Measurements from ENCODE around the gene MAPRE2. TPM values are rescaled to one million over a fixed set of nuclear protein-coding genes. Genes with fewer than 3 reads are reported as not detected.

The MAPRE2 gene
- polyA plus RNA-seq, 1 donor from 2014 or later: 58.9 TPM

GRCh38 chr18:35086704-35087103, 45.5 kb downstream of the MAPRE2 start:
- Histone ChIP-seq H4K20me1 (ENCODE audit: insufficient read depth) (peaks cover 4% of the 10 kb centered on the region), H3K9ac (ENCODE audit: low read length) (no peak overlapping the region), H3K27ac (ENCODE audit: low read length) (no peak overlapping the region)

GRCh38 chr18:35087726-35088125, 46.5 kb downstream of the MAPRE2 start:
- no peak overlapping the region for H3K4me2 ChIP-seq (ENCODE audit: low read length)
- H3K9ac ChIP-seq (ENCODE audit: low read length): no peak overlapping the region
- peaks cover 7% of the 10 kb centered on the region for H3K79me2 ChIP-seq (replicated peaks; ENCODE audit: insufficient read depth, low read length)
- H4K20me1 ChIP-seq (ENCODE audit: insufficient read depth): peaks cover 4% of the 10 kb centered on the region
- no peak overlapping the region for H3K27ac ChIP-seq (ENCODE audit: low read length)
- H3F3A ChIP-seq (ENCODE audit: insufficient read depth, low read length, poor library complexity, severe bottlenecking): no peaks in the 10 kb centered on the region
- no peak overlapping the region for H2AFZ ChIP-seq (ENCODE audit: low read depth, low read length)
- no peaks in the 10 kb centered on the region for H3K9me2 ChIP-seq (ENCODE audit: insufficient read depth, low read length)
- no peaks in the 10 kb centered on the region for H3K9me3 ChIP-seq (ENCODE audit: low read length)
- no peaks in the 10 kb centered on the region for H3K27me3 ChIP-seq (ENCODE audit: insufficient read depth, low read depth, low read length)
- no peak overlapping the region for H3K4me3 ChIP-seq (ENCODE audit: low read length)
- H3K36me3 ChIP-seq (ENCODE audit: insufficient read depth, low read length): peaks cover 6% of the 10 kb centered on the region
- no peak for TF ChIP-seq SMC3 (conservative IDR thresholded peaks at IDR 0.05; ENCODE audit: poor library complexity)
- no peak for TF ChIP-seq EP300 (conservative IDR thresholded peaks at IDR 0.05; ENCODE audit: poor library complexity, severe bottlenecking)
- TF ChIP-seq POLR2AphosphoS5 (IDR thresholded peaks at IDR 0.05): no peak
- TF ChIP-seq MXI1 (conservative IDR thresholded peaks at IDR 0.05; ENCODE audit: poor library complexity, severe bottlenecking): no peak
- no peak for TF ChIP-seq TAF1 (IDR thresholded peaks at IDR 0.05; ENCODE audit: low read depth)
- TF ChIP-seq EZH2 (IDR thresholded peaks at IDR 0.05; ENCODE audit: borderline replicate concordance, insufficient read depth, low read length, poor library complexity, severe bottlenecking): no peak
- TF ChIP-seq CTCF (IDR thresholded peaks at IDR 0.05; ENCODE audit: poor library complexity, severe bottlenecking): no peak
- no peak for TF ChIP-seq RAD21 (conservative IDR thresholded peaks at IDR 0.05)

More at GRCh38 chr18:35086704-35087103, 45.5 kb downstream of the MAPRE2 start:
- Histone ChIP-seq H3K36me3 (ENCODE audit: insufficient read depth, low read length) (peaks cover 3% of the 10 kb centered on the region), H3K9me2 (ENCODE audit: insufficient read depth, low read length) (no peaks in the 10 kb centered on the region), H3K9me3 (ENCODE audit: low read length) (no peaks in the 10 kb centered on the region), H3K27me3 (ENCODE audit: insufficient read depth, low read depth, low read length) (no peaks in the 10 kb centered on the region), H3K4me2 (ENCODE audit: low read length) (no peak overlapping the region), H3K4me3 (ENCODE audit: low read length) (no peak overlapping the region), H2AFZ (ENCODE audit: low read depth, low read length) (no peak overlapping the region), H3K79me2 (replicated peaks; ENCODE audit: insufficient read depth, low read length) (peaks cover 7% of the 10 kb centered on the region), H3F3A (ENCODE audit: insufficient read depth, low read length, poor library complexity, severe bottlenecking) (no peaks in the 10 kb centered on the region)
- no peak for TF ChIP-seq REST (IDR thresholded peaks at IDR 0.05; ENCODE audit: borderline replicate concordance)
- TF ChIP-seq EP300 (conservative IDR thresholded peaks at IDR 0.05; ENCODE audit: poor library complexity, severe bottlenecking): no peak
- TF ChIP-seq TAF1 (IDR thresholded peaks at IDR 0.05; ENCODE audit: low read depth): no peak
- no peak for TF ChIP-seq RAD21 (conservative IDR thresholded peaks at IDR 0.05)
- TF ChIP-seq CTCF (IDR thresholded peaks at IDR 0.05; ENCODE audit: poor library complexity, severe bottlenecking): no peak
- TF ChIP-seq EZH2 (IDR thresholded peaks at IDR 0.05; ENCODE audit: borderline replicate concordance, insufficient read depth, low read length, poor library complexity, severe bottlenecking): no peak
- no peak for TF ChIP-seq POLR2AphosphoS5 (IDR thresholded peaks at IDR 0.05)
- TF ChIP-seq SMC3 (conservative IDR thresholded peaks at IDR 0.05; ENCODE audit: poor library complexity): no peak
- no peak for TF ChIP-seq MXI1 (conservative IDR thresholded peaks at IDR 0.05; ENCODE audit: poor library complexity, severe bottlenecking)
